Natural killer cell (primary cell): ENCODE results near the gene KIRREL3. TPM values are rescaled to one million over a fixed set of nuclear protein-coding genes. Genes with fewer than 3 reads are reported as not detected.

Experiments
- ATAC-seq, 3 donors: fragments of 150-1000 bp in 2 of 3; fragments of 200-7000 bp in 1 of 3; cut with Tn5 transposase; 1 replicate in 1 of 3; 2 replicates in 2 of 3; pipeline ENCODE4 v1.10.0; 2021; ENCODE audit warnings: mild to moderate bottlenecking in 2 of 3, moderate library complexity in 2 of 3
- DNase-seq, 2 donors: peaks; one replicate each; pipeline versions ENCODE4 v3.0.0 to v3.0.0-alpha.2; 2013 to 2021; ENCODE audit warnings: mixed read lengths in 1 of 2
- H3K27ac ChIP-seq: one replicate; pipeline ENCODE4 v1.5.1; 2013; ENCODE audit warnings: mild to moderate bottlenecking, low read length
- H3K27me3 ChIP-seq: one replicate; pipeline ENCODE4 v1.6.1; 2013; ENCODE audit warnings: low read length; ENCODE audit not compliant: control insufficient read depth, insufficient read depth
- H3K36me3 ChIP-seq: one replicate; pipeline ENCODE4 v1.6.1; 2013; ENCODE audit warnings: low read length; ENCODE audit not compliant: control insufficient read depth, insufficient read depth
- H3K4me1 ChIP-seq: one replicate; pipeline ENCODE4 v1.6.1; 2013; ENCODE audit warnings: low read length; ENCODE audit not compliant: control insufficient read depth, insufficient read depth
- H3K4me3 ChIP-seq: one replicate; pipeline ENCODE4 v1.5.1; 2013; ENCODE audit warnings: low read length
- H3K9me3 ChIP-seq: one replicate; pipeline ENCODE4 v1.6.1; 2013; ENCODE audit warnings: low read length; ENCODE audit not compliant: control insufficient read depth, insufficient read depth
- H3K27ac Mint-ChIP-seq, 2 donors: one replicate each; pipeline ENCODE4 v1.8.0; 2022; ENCODE audit warnings: mild to moderate bottlenecking in 2 of 2, mixed read lengths in 2 of 2, moderate library complexity in 1 of 2
- H3K27me3 Mint-ChIP-seq, 2 donors: one replicate each; pipeline ENCODE4 v1.8.0; 2022; ENCODE audit warnings: low read depth in 2 of 2, mixed read lengths in 2 of 2
- H3K36me3 Mint-ChIP-seq: one replicate; pipeline ENCODE4 v1.8.0; 2022; ENCODE audit warnings: mixed read lengths
- H3K4me1 Mint-ChIP-seq, 2 donors: one replicate each; pipeline ENCODE4 v1.8.0; 2022; ENCODE audit warnings: mixed read lengths in 2 of 2
- H3K4me3 Mint-ChIP-seq: one replicate; pipeline ENCODE4 v1.8.0; 2022; ENCODE audit warnings: mild to moderate bottlenecking, moderate library complexity, mixed read lengths
- H3K9me3 Mint-ChIP-seq, 2 donors: one replicate each; pipeline ENCODE4 v1.8.0; 2022; ENCODE audit warnings: mixed read lengths in 2 of 2
- CTCF ChIP-seq: fragments of 200-600 bp; IDR thresholded peaks from one replicate; pipeline ENCODE4 v1.8.0; 2022; ENCODE audit warnings: antibody characterized with exemption
- WGBS: methylation state at CpG from one replicate; pipeline ENCODE4 v1.1.7; 2013; ENCODE audit warnings: missing lambda C conversion rate; ENCODE audit not compliant: insufficient coverage; 5-methylcytosine and 5-hydroxymethylcytosine counted together
- intact Hi-C: fragments of 100-400 bp; cut with micrococcal nuclease; formaldehyde crosslinking; loops from one replicate; pipeline ENCODE4 v1.14.2; 2022
- total RNA-seq, 4 donors: library from RNA; stranded (reverse); fragments of 120-200 nt in 1 of 4; gene quantifications; one replicate each; pipeline versions ENCODE4 v1.2.3 to v1.2.4, GENCODE V29; 2013 to 2022

Gene KIRREL3
- total RNA-seq, 3 donors from 2014 or later (not counting 1 experiment from before 2014, with no cell fraction given) = not detected

- peaks cover 10 to 24% of the 10 kb centered on the region in 2 donors for H3K27me3 Mint-ChIP-seq
- 75% methylated on average over 7 of the region's 7 CpGs for WGBS
- H3K4me3 ChIP-seq = no peak overlapping the region
These were observed 376.1 kb downstream of the KIRREL3 start for GRCh38 chr11:126624506-126624905.

GRCh38 chr11:126619516-126619915 is 381.1 kb downstream of the KIRREL3 start:
- H3K4me3 ChIP-seq = no peak overlapping the region
- H3K4me1 ChIP-seq = no peaks in the 10 kb centered on the region
- no peaks in the 10 kb centered on the region for H3K36me3 ChIP-seq
- H3K27me3 Mint-ChIP-seq = peaks cover 12 to 22% of the 10 kb centered on the region in 2 donors
- no peak for TF ChIP-seq CTCF
- H3K9me3 ChIP-seq = no peaks in the 10 kb centered on the region
- no peak for ATAC-seq
- H3K36me3 Mint-ChIP-seq = no peaks in the 10 kb centered on the region
- H3K4me3 Mint-ChIP-seq = no peak overlapping the region
- DNase-seq = no peak
- intact Hi-C loops = no loop called here
- no peaks in the 10 kb centered on the region for H3K9me3 Mint-ChIP-seq
- no peaks in the 10 kb centered on the region for H3K4me1 Mint-ChIP-seq
- no peak overlapping the region for H3K27ac ChIP-seq
- 80% methylated on average over 3 of the region's 3 CpGs for WGBS
- H3K27me3 ChIP-seq = no peaks in the 10 kb centered on the region
- no peak overlapping the region for H3K27ac Mint-ChIP-seq

More at GRCh38 chr11:126624506-126624905, 376.1 kb downstream of the KIRREL3 start:
- Histone ChIP-seq H3K9me3 (no peaks in the 10 kb centered on the region), H3K27ac (no peak overlapping the region), H3K36me3 (no peaks in the 10 kb centered on the region), H3K27me3 (no peaks in the 10 kb centered on the region), H3K4me1 (no peaks in the 10 kb centered on the region)
- Mint-ChIP-seq H3K36me3 (no peaks in the 10 kb centered on the region), H3K9me3 (no peaks in the 10 kb centered on the region), H3K27ac (no peak overlapping the region), H3K4me3 (no peak overlapping the region), H3K4me1 (no peaks in the 10 kb centered on the region)
- ATAC-seq (no peak), DNase-seq (no peak)
- intact Hi-C loops = no loop called here
- no peak for TF ChIP-seq CTCF

GRCh38 chr11:126615845-126616244 is 384.7 kb downstream of the KIRREL3 start:
- intact Hi-C loops = no loop called here
- Histone ChIP-seq H3K27ac (no peak overlapping the region), H3K4me3 (no peak overlapping the region), H3K36me3 (no peaks in the 10 kb centered on the region), H3K9me3 (no peaks in the 10 kb centered on the region), H3K4me1 (no peaks in the 10 kb centered on the region), H3K27me3 (no peaks in the 10 kb centered on the region)
- Mint-ChIP-seq H3K36me3 (no peaks in the 10 kb centered on the region), H3K27me3 (peaks cover 8 to 25% of the 10 kb centered on the region in 2 donors), H3K4me3 (no peak overlapping the region), H3K9me3 (no peaks in the 10 kb centered on the region), H3K27ac (no peak overlapping the region), H3K4me1 (no peaks in the 10 kb centered on the region)
- WGBS = 88% methylated on average over 11 of the region's 11 CpGs
- no peak for TF ChIP-seq CTCF
- ATAC-seq = no peak
- DNase-seq = no peak

GRCh38 chr11:126613272-126613671 is 387.3 kb downstream of the KIRREL3 start:
- ATAC-seq (no peak), DNase-seq (no peak)
- no peaks in the 10 kb centered on the region for H3K9me3 Mint-ChIP-seq
- peaks cover 4 to 10% of the 10 kb centered on the region in 2 donors for H3K27me3 Mint-ChIP-seq
- no peak overlapping the region for H3K27ac Mint-ChIP-seq
- TF ChIP-seq CTCF = no peak
- no peak overlapping the region for H3K4me3 Mint-ChIP-seq
- H3K4me3 ChIP-seq = no peak overlapping the region
- no peaks in the 10 kb centered on the region for H3K9me3 ChIP-seq
- no peaks in the 10 kb centered on the region for H3K4me1 Mint-ChIP-seq
- intact Hi-C loops = no loop called here
- H3K27ac ChIP-seq = no peak overlapping the region
- no peaks in the 10 kb centered on the region for H3K27me3 ChIP-seq
- H3K36me3 ChIP-seq = no peaks in the 10 kb centered on the region
- WGBS = 50% methylated on average over 1 of the region's 4 CpGs
- H3K4me1 ChIP-seq = no peaks in the 10 kb centered on the region
- no peaks in the 10 kb centered on the region for H3K36me3 Mint-ChIP-seq
